Measurements from ENCODE around the gene ASAP2. TPM values are rescaled to one million over a fixed set of nuclear protein-coding genes. Genes with fewer than 3 reads are reported as not detected.

Gene ASAP2
- total RNA-seq, 1 experiment from 2014 or later = 12.6 TPM

DNA sequence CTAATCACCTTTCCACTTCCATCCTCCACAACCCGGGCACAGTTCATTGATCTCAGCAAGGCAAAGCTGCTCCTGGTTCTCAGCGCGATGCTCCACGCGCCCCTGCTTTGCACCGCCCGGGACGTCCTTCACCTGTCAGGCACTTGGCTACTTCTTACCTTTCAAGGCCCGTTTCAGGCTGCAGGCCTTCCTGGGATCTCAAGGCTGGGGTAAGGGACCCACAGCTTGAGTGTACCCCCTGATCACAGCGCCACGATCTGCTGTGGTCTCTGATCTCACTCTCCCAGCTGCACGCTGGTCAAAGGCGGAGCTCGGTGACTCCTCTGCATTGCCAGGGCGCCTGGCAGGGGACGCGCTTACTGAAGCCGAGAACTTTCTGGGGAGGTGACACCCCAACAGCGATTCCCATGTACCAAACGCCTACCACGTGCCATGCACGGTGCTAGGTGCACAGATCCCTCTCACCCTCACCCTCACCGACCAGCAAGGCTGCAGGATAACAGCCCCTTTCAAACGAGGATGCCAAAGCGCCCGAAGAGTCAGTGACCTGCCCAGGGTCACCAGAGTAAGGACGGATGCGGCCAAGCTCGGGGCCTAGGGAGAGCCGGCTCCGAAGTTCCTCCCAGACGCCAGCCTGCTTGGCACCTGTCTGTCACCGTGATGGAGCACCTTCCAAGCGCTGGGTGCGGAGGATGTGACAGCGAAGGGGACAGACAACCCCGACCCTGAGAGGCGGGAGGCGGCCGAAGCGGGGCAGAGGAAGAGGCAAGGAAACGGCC, 215.9 kb downstream of the ASAP2 start:
- H3K9me3 Mint-ChIP-seq = no peaks in the 10 kb centered on the region
- H3K18ac ChIP-seq (ENCODE audit: insufficient read length, low read depth, low read length) = no peak overlapping the region
- H2BK15ac ChIP-seq (ENCODE audit: low read depth, low read length) = no peak overlapping the region
- H3K56ac ChIP-seq (ENCODE audit: insufficient read length, low read depth, low read length) = no peak overlapping the region
- no peak overlapping the region for H3K14ac ChIP-seq (ENCODE audit: insufficient read depth, low read length)
- no peak overlapping the region for H4K8ac ChIP-seq (replicated peaks; ENCODE audit: insufficient read length, low read depth, low read length)
- no peaks in the 10 kb centered on the region for H3K27me3 ChIP-seq (ENCODE audit: insufficient read depth, low read length)
- no peak overlapping the region for H2BK5ac ChIP-seq (ENCODE audit: insufficient read length, low read length)
- H4K20me1 ChIP-seq (ENCODE audit: control insufficient read depth, insufficient read depth, insufficient read length) = no peaks in the 10 kb centered on the region
- H3K9me3 ChIP-seq (ENCODE audit: control insufficient read depth, low read depth, low read length) = no peaks in the 10 kb centered on the region
- peak overlapping the region; percentile 50 for H3K9ac ChIP-seq (ENCODE audit: extremely low read depth, insufficient read length, low read length)
- no peak overlapping the region for H2BK120ac ChIP-seq (ENCODE audit: low read depth, low read length, poor library complexity, severe bottlenecking)
- H3K4me1 Mint-ChIP-seq = peaks cover 9 to 11% of the 10 kb centered on the region in 2 experiments
- H3K4me1 ChIP-seq (ENCODE audit: insufficient read depth, low read length) = no peaks in the 10 kb centered on the region
- H3T11ph ChIP-seq (ENCODE audit: low read length) = no peak overlapping the region
- H3K79me2 ChIP-seq (ENCODE audit: insufficient read depth, low read length) = peaks cover 2% of the 10 kb centered on the region; the same call in 1 of the 2 replicates
- H3K4me2 ChIP-seq (ENCODE audit: insufficient read depth, insufficient read length, low read length) = peak overlapping the region; percentile 93
- no peak overlapping the region for H2BK20ac ChIP-seq (ENCODE audit: low read depth, low read length, poor library complexity, severe bottlenecking)
- no peak overlapping the region for H4K5ac ChIP-seq (ENCODE audit: insufficient read length, low read depth, low read length)
- H3K27me3 Mint-ChIP-seq (ENCODE audit: low read depth) = peaks cover 10% of the 10 kb centered on the region
- H2BK12ac ChIP-seq (ENCODE audit: insufficient read length, low read depth, low read length) = no peak overlapping the region
- H3K79me1 ChIP-seq (ENCODE audit: insufficient read depth, low read depth, low read length, poor library complexity, severe bottlenecking) = no peaks in the 10 kb centered on the region
- peak; percentile 65 for DNase-seq
- H3K4ac ChIP-seq (ENCODE audit: low read depth, low read length) = no peak overlapping the region
- H3K27ac Mint-ChIP-seq = no peak overlapping the region
- TF ChIP-seq, protein P1, sequence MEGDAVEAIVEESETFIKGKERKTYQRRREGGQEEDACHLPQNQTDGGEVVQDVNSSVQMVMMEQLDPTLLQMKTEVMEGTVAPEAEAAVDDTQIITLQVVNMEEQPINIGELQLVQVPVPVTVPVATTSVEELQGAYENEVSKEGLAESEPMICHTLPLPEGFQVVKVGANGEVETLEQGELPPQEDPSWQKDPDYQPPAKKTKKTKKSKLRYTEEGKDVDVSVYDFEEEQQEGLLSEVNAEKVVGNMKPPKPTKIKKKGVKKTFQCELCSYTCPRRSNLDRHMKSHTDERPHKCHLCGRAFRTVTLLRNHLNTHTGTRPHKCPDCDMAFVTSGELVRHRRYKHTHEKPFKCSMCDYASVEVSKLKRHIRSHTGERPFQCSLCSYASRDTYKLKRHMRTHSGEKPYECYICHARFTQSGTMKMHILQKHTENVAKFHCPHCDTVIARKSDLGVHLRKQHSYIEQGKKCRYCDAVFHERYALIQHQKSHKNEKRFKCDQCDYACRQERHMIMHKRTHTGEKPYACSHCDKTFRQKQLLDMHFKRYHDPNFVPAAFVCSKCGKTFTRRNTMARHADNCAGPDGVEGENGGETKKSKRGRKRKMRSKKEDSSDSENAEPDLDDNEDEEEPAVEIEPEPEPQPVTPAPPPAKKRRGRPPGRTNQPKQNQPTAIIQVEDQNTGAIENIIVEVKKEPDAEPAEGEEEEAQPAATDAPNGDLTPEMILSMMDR (conservative IDR thresholded peaks at IDR 0.05) = no peak
- no peak overlapping the region for H3K27ac ChIP-seq (ENCODE audit: insufficient read length, low read depth, low read length)
- H3K4me3 Mint-ChIP-seq = peak overlapping the region in 1 of 2 experiments; percentile 91; a peak in 3 of 5 replicates
- no peaks in the 10 kb centered on the region; a peak in 1 of 7 replicates for H3K36me3 Mint-ChIP-seq (ENCODE audit: insufficient read depth in 1 of 3, low read depth in 3 of 3)
- H2AFZ ChIP-seq (ENCODE audit: low read length) = no peak overlapping the region
- peaks cover 13% of the 10 kb centered on the region for H3K23me2 ChIP-seq (ENCODE audit: insufficient read length, low read depth, low read length, poor library complexity, severe bottlenecking)
- no peak overlapping the region for H2AK5ac ChIP-seq (ENCODE audit: insufficient read length, low read length)
- H4K91ac ChIP-seq (ENCODE audit: insufficient read length, low read depth, low read length) = no peak overlapping the region
- no peak overlapping the region for H3K23ac ChIP-seq (ENCODE audit: insufficient read length, low read depth, low read length)
- WGBS (ENCODE audit: extremely low coverage, insufficient read length, low lambda C conversion rate) = no CpG with 5 or more reads among the region's 42 CpGs

All from H9 (cell line).